ENCODE results near the gene PNMT. TPM values are rescaled to one million over a fixed set of nuclear protein-coding genes. Genes with fewer than 3 reads are reported as not detected.

The PNMT gene
- 1 to 10 TPM in 2 of 4 donors, under 1 TPM in 2; 0.26 to 8.4 (median 1.3) TPM for total RNA-seq

GRCh38 chr17:39667945-39668924 lies at the start of gene PNMT:
TSS of gene PNMT (plus strand) at chr17:39668453. CDS start at chr17:39668476, 23 bp downstream.
- TF ChIP-seq POLR2A (IDR thresholded peaks at IDR 0.05) = no peak
- TF ChIP-seq, protein P1, sequence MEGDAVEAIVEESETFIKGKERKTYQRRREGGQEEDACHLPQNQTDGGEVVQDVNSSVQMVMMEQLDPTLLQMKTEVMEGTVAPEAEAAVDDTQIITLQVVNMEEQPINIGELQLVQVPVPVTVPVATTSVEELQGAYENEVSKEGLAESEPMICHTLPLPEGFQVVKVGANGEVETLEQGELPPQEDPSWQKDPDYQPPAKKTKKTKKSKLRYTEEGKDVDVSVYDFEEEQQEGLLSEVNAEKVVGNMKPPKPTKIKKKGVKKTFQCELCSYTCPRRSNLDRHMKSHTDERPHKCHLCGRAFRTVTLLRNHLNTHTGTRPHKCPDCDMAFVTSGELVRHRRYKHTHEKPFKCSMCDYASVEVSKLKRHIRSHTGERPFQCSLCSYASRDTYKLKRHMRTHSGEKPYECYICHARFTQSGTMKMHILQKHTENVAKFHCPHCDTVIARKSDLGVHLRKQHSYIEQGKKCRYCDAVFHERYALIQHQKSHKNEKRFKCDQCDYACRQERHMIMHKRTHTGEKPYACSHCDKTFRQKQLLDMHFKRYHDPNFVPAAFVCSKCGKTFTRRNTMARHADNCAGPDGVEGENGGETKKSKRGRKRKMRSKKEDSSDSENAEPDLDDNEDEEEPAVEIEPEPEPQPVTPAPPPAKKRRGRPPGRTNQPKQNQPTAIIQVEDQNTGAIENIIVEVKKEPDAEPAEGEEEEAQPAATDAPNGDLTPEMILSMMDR (IDR thresholded peaks at IDR 0.05) = peak; percentile 47 to 78 (median 65)
- Histone ChIP-seq H3K27me3 (peaks cover 0 to 67% (median 3%) of the 10 kb centered on the region in 4 donors), H3K9me3 (no peaks in the 10 kb centered on the region), H3K4me1 (peaks cover 38 to 81% (median 38%) of the 10 kb centered on the region in 3 donors), H3K27ac (peak within 1 kb of the TSS; percentile 41 to 66 (median 60)), H3K36me3 (no peaks in the 10 kb centered on the region), H3K4me3 (peak within 1 kb of the TSS; percentile 32 to 69 (median 46))
- WGBS, 2 donors = 4% methylated on average over 9 to 24 of the region's 85 CpGs
- no peak for DNase-seq
- intact Hi-C loops (cut with DNase I) = no loop called here

GRCh38 chr17:39618956-39619785 lies 49.1 kb upstream of the PNMT start:
- Histone ChIP-seq H3K4me1 (peaks cover 15 to 41% (median 22%) of the 10 kb centered on the region in 3 donors), H3K27ac (no peak overlapping the region), H3K36me3 (no peaks in the 10 kb centered on the region), H3K9me3 (no peaks in the 10 kb centered on the region), H3K27me3 (peaks cover 0 to 59% (median 0%) of the 10 kb centered on the region in 4 donors), H3K4me3 (peak overlapping the region in 1 of 4 donors; percentile 76)
- DNase-seq = no peak
- TF ChIP-seq POLR2A (IDR thresholded peaks at IDR 0.05) = no peak
- TF ChIP-seq, protein P1 (IDR thresholded peaks at IDR 0.05) = no peak
- intact Hi-C loops (cut with DNase I) = no loop called here
- 39 to 69% methylated on average over 5 of the region's 13 CpGs for WGBS, 2 donors

DNA sequence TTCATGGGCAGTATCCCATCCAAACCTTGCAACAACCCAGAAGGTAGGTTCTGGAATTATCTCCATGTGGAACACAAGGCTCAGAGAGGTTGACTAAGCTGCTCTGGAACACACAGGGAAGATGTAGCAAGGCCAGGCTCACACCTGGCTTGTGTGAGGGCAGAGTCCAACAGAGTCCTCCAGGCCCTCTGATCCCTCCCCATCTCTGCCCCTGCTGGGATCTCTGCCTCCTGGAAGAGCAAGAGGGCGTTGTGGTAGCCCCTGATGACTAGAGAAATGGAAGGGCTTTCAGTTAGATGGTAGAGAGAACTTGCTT lies 48.5 kb upstream of the PNMT start:
- H3K9me3 ChIP-seq = no peaks in the 10 kb centered on the region
- peaks cover 18 to 47% (median 26%) of the 10 kb centered on the region in 3 donors for H3K4me1 ChIP-seq
- TF ChIP-seq, protein P1 (IDR thresholded peaks at IDR 0.05) = no peak
- TF ChIP-seq POLR2A (IDR thresholded peaks at IDR 0.05) = no peak
- no peak for DNase-seq
- intact Hi-C loops (cut with DNase I) = loop anchor here (5.0 kb wide), 1 partner anchor 138 kb away; no protein-coding TSS in a partner anchor
- no peak overlapping the region for H3K27ac ChIP-seq
- no peak overlapping the region for H3K4me3 ChIP-seq
- no peaks in the 10 kb centered on the region for H3K36me3 ChIP-seq
- 100% methylated on average over 1 of the region's 1 CpG; no CpG with 5 or more reads in 1 of the 2 donors for WGBS, 2 donors
- peaks cover 0 to 59% (median 0%) of the 10 kb centered on the region in 4 donors for H3K27me3 ChIP-seq

GRCh38 chr17:39621523-39622379 lies 46.5 kb upstream of the PNMT start:
- Histone ChIP-seq H3K27me3 (peaks cover 0 to 59% (median 2%) of the 10 kb centered on the region in 4 donors), H3K36me3 (no peaks in the 10 kb centered on the region), H3K4me3 (peak overlapping the region in 1 of 4 donors; percentile 19), H3K27ac (peak overlapping the region in 2 of 4 donors; percentile 11 to 43), H3K9me3 (no peaks in the 10 kb centered on the region), H3K4me1 (peaks cover 37 to 67% (median 46%) of the 10 kb centered on the region in 3 donors)
- intact Hi-C loops (cut with DNase I) = loop anchor here (5.0 kb wide), 1 partner anchor 136 kb away; no protein-coding TSS in a partner anchor
- TF ChIP-seq, protein P1 (IDR thresholded peaks at IDR 0.05) = peak; percentile 99 to 100 (median 100)
- no peak for TF ChIP-seq POLR2A (IDR thresholded peaks at IDR 0.05)
- 9% methylated on average over 11 to 15 of the region's 26 CpGs for WGBS, 2 donors
- DNase-seq = peak; percentile 55
